CD8-positive, alpha-beta memory T cell (primary cell): ENCODE results near the gene MVK. TPM values are rescaled to one million over a fixed set of nuclear protein-coding genes. Genes with fewer than 3 reads are reported as not detected.
A peak's percentile ranks its signal among the peaks of the same experiment; 100 is the strongest.

Source experiments
- CTCF ChIA-PET: fragments of 350-600 bp; sonication (Branson Sonifier 250); formaldehyde crosslinking; loops from one replicate; lab custom pipeline; 2021; ENCODE audit warnings: antibody characterized with exemption; lab: Charles Lee
- POLR2A ChIA-PET: fragments of 350-600 bp; sonication (Branson Sonifier 250); formaldehyde crosslinking; loops from one replicate; lab custom pipeline; 2021; ENCODE audit warnings: antibody characterized with exemption; lab: Charles Lee
- DNase-seq, 5 donors: peaks; one replicate each; pipeline versions ENCODE4 v3.0.0 to v3.0.0-alpha.2; 2020 to 2022; ENCODE audit warnings: mixed read lengths in 1 of 5
- H3K27ac ChIP-seq: one replicate; pipeline ENCODE4 v1.7.0; 2013; ENCODE audit warnings: low read depth, mild to moderate bottlenecking, low read length, moderate library complexity
- H3K27me3 ChIP-seq: 2 replicates; pipeline ENCODE4 v1.7.0; 2013; ENCODE audit warnings: low read length, mild to moderate bottlenecking; ENCODE audit not compliant: insufficient read depth, poor library complexity, severe bottlenecking
- H3K36me3 ChIP-seq: 2 replicates; pipeline ENCODE4 v1.7.0; 2013; ENCODE audit warnings: mild to moderate bottlenecking, low read length, moderate library complexity; ENCODE audit not compliant: insufficient read depth
- H3K4me1 ChIP-seq: 2 replicates; pipeline ENCODE4 v1.7.0; 2013; ENCODE audit warnings: mild to moderate bottlenecking, low read length, moderate library complexity; ENCODE audit not compliant: insufficient read depth
- H3K4me3 ChIP-seq: 2 replicates; pipeline ENCODE4 v1.7.0; 2013; ENCODE audit warnings: mild to moderate bottlenecking, low read length
- H3K9me3 ChIP-seq: 2 replicates; pipeline ENCODE4 v1.7.0; 2013; ENCODE audit warnings: mild to moderate bottlenecking, low read length
- H3K27ac Mint-ChIP-seq, 8 donors: one replicate each; pipeline ENCODE4 v1.8.0; 2020 to 2021; ENCODE audit warnings: mixed read lengths in 8 of 8, mild to moderate bottlenecking in 6 of 8, inconsistent platforms in 3 of 8, moderate library complexity in 3 of 8
- H3K27me3 Mint-ChIP-seq, 2 donors: one replicate each; pipeline ENCODE4 v1.8.0; 2020 to 2021; ENCODE audit warnings: mixed read lengths in 2 of 2, mild to moderate bottlenecking in 1 of 2, moderate library complexity in 1 of 2
- H3K36me3 Mint-ChIP-seq, 3 donors: one replicate each; pipeline ENCODE4 v1.8.0; 2020 to 2021; ENCODE audit warnings: mixed read lengths in 3 of 3, inconsistent platforms in 1 of 3, mild to moderate bottlenecking in 1 of 3
- H3K4me1 Mint-ChIP-seq, 3 donors: one replicate each; pipeline ENCODE4 v1.8.0; 2020 to 2021; ENCODE audit warnings: mixed read lengths in 3 of 3, inconsistent platforms in 1 of 3, mild to moderate bottlenecking in 1 of 3
- H3K4me3 Mint-ChIP-seq, 7 donors: one replicate each; pipeline ENCODE4 v1.8.0; 2020 to 2021; ENCODE audit warnings: mixed read lengths in 7 of 7, mild to moderate bottlenecking in 6 of 7, moderate library complexity in 4 of 7, inconsistent platforms in 2 of 7
- H3K9me3 Mint-ChIP-seq, 5 donors: one replicate each; pipeline ENCODE4 v1.8.0; 2020 to 2022; ENCODE audit warnings: mixed read lengths in 5 of 5, mild to moderate bottlenecking in 3 of 5, moderate library complexity in 2 of 5, inconsistent platforms in 1 of 5
- polyA plus RNA-seq: library from polyadenylated mRNA; unstranded; fragments of 300-500 nt; fragmentation: Illumina TruSeq; gene quantifications from one replicate; pipeline ENCODE4 v1.2.3, GENCODE V29; 2021
- total RNA-seq, 2 experiments: library from RNA; stranded (reverse); gene quantifications; one replicate each; pipeline ENCODE4 v1.2.3, GENCODE V29; 2021

Gene MVK
- total and polyA plus RNA-seq, 3 experiments from 2014 or later: 2.6 to 15.8 (median 14.2) TPM

GRCh38 chr12:109571773-109572505 lies 1.7 kb upstream of the MVK start:
- Histone ChIP-seq H3K9me3 (no peaks in the 10 kb centered on the region), H3K36me3 (no peaks in the 10 kb centered on the region), H3K27ac (no peak overlapping the region), H3K4me3 (no peak overlapping the region), H3K27me3 (no peaks in the 10 kb centered on the region), H3K4me1 (peaks cover 15% of the 10 kb centered on the region)
- DNase-seq: no peak
- Mint-ChIP-seq H3K36me3 (peaks cover 0 to 47% (median 10%) of the 10 kb centered on the region in 3 donors), H3K27me3 (peaks cover 0 to 3% of the 10 kb centered on the region in 2 donors), H3K9me3 (no peaks in the 10 kb centered on the region), H3K27ac (peak overlapping the region; percentile 25 to 99 (median 98)), H3K4me1 (peaks cover 24 to 32% (median 26%) of the 10 kb centered on the region in 3 donors), H3K4me3 (peak overlapping the region in 4 of 7 donors; percentile 89 to 98 (median 91))
- CTCF ChIA-PET: interaction anchor here (1.0 kb wide), 2 partner anchors 17 to 42 kb away, joined by 3 read pairs; no protein-coding TSS in a partner anchor
- POLR2A ChIA-PET: interaction anchor here (0.7 kb wide), 3 partner anchors 17 to 417 kb away, joined by 3 to 7 read pairs (median 5); no protein-coding TSS in a partner anchor

GRCh38 chr12:109572506-109572845 lies 1.1 kb upstream of the MVK start:
- no peaks in the 10 kb centered on the region for H3K36me3 ChIP-seq
- peaks cover 0 to 48% (median 10%) of the 10 kb centered on the region in 3 donors for H3K36me3 Mint-ChIP-seq
- peaks cover 15% of the 10 kb centered on the region for H3K4me1 ChIP-seq
- peak overlapping the region; percentile 95 for H3K27ac ChIP-seq
- H3K4me1 Mint-ChIP-seq: peaks cover 24 to 32% (median 26%) of the 10 kb centered on the region in 3 donors
- H3K4me3 Mint-ChIP-seq: peak overlapping the region; percentile 88 to 98 (median 90)
- ChIA-PET POLR2A (interaction anchor here (0.7 kb wide), 2 partner anchors 18 to 417 kb away, joined by 5 to 7 read pairs; no protein-coding TSS in a partner anchor), CTCF (interaction anchor here (1.0 kb wide), 2 partner anchors 17 to 43 kb away, joined by 3 read pairs; no protein-coding TSS in a partner anchor)
- peaks cover 0 to 3% of the 10 kb centered on the region in 2 donors for H3K27me3 Mint-ChIP-seq
- no peaks in the 10 kb centered on the region for H3K27me3 ChIP-seq
- peak overlapping the region; percentile 85 for H3K4me3 ChIP-seq
- DNase-seq: no peak
- no peaks in the 10 kb centered on the region for H3K9me3 Mint-ChIP-seq
- H3K27ac Mint-ChIP-seq: peak overlapping the region; percentile 96 to 99 (median 98)
- no peaks in the 10 kb centered on the region for H3K9me3 ChIP-seq

DNA sequence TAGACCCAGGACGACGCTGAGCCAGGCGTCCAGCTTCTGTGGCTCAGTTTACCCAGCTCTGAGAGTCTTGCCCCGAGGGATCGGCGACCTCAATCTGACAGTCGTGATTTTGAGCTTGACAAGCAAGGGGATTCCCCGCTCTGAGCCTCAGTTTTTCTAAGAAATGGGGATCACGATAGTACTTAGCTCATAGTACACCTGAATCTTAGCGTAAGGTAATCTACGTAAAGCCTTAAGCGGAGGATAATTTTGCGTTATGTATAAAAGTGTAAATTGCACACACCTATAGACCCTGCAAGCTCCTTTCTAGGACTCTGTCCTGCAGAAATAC lies 285 bp downstream of the MVK start:
- POLR2A ChIA-PET: no interaction called here

GRCh38 chr12:109575683-109576082 lies 2.1 kb downstream of the MVK start:
- ChIA-PET POLR2A (no interaction called here), CTCF (no interaction called here)
- Histone ChIP-seq H3K27me3 (no peaks in the 10 kb centered on the region), H3K36me3 (peaks cover 11% of the 10 kb centered on the region), H3K9me3 (no peaks in the 10 kb centered on the region), H3K4me1 (peaks cover 15% of the 10 kb centered on the region), H3K4me3 (no peak overlapping the region), H3K27ac (no peak overlapping the region)
- peak overlapping the region in 1 of 7 donors; percentile 92 for H3K4me3 Mint-ChIP-seq
- H3K4me1 Mint-ChIP-seq: peaks cover 24 to 32% (median 26%) of the 10 kb centered on the region in 3 donors
- peaks cover 0 to 51% (median 4%) of the 10 kb centered on the region in 3 donors for H3K36me3 Mint-ChIP-seq
- no peak overlapping the region for H3K27ac Mint-ChIP-seq
- no peaks in the 10 kb centered on the region for H3K9me3 Mint-ChIP-seq
- peaks cover 0 to 3% of the 10 kb centered on the region in 2 donors for H3K27me3 Mint-ChIP-seq
- no peak for DNase-seq

More for the DNA sequence above, 285 bp downstream of the MVK start:
- peaks cover 24 to 32% (median 26%) of the 10 kb centered on the region in 3 donors for H3K4me1 Mint-ChIP-seq
- H3K4me3 Mint-ChIP-seq: peak overlapping the region; percentile 88 to 98 (median 90)
- H3K36me3 ChIP-seq: peaks cover 11% of the 10 kb centered on the region
- peaks cover 0 to 50% (median 8%) of the 10 kb centered on the region in 3 donors for H3K36me3 Mint-ChIP-seq
- CTCF ChIA-PET: interaction anchor here (0.9 to 1.1 kb wide), 3 partner anchors 16 to 279 kb away, joined by 3 to 4 read pairs (median 3); no protein-coding TSS in a partner anchor
- H3K27ac Mint-ChIP-seq: peak overlapping the region; percentile 96 to 99 (median 98)
- H3K9me3 Mint-ChIP-seq: no peaks in the 10 kb centered on the region
- H3K4me3 ChIP-seq: peak overlapping the region; percentile 79
- no peaks in the 10 kb centered on the region for H3K27me3 ChIP-seq
- peaks cover 15% of the 10 kb centered on the region for H3K4me1 ChIP-seq
- no peak for DNase-seq
- no peaks in the 10 kb centered on the region for H3K9me3 ChIP-seq
- H3K27ac ChIP-seq: peak overlapping the region; percentile 95
- H3K27me3 Mint-ChIP-seq: peaks cover 0 to 3% of the 10 kb centered on the region in 2 donors

- Histone ChIP-seq H3K9me3 (no peaks in the 10 kb centered on the region), H3K36me3 (peaks cover 11% of the 10 kb centered on the region), H3K27ac (no peak overlapping the region), H3K4me1 (peaks cover 15% of the 10 kb centered on the region), H3K27me3 (no peaks in the 10 kb centered on the region), H3K4me3 (no peak overlapping the region)
- no peaks in the 10 kb centered on the region for H3K9me3 Mint-ChIP-seq
- no peak overlapping the region for H3K27ac Mint-ChIP-seq
- H3K27me3 Mint-ChIP-seq: peaks cover 0 to 3% of the 10 kb centered on the region in 2 donors
- H3K4me1 Mint-ChIP-seq: peaks cover 22 to 27% (median 24%) of the 10 kb centered on the region in 3 donors
- POLR2A ChIA-PET: no interaction called here
- DNase-seq: no peak
- peaks cover 0 to 66% (median 6%) of the 10 kb centered on the region in 3 donors for H3K36me3 Mint-ChIP-seq
- CTCF ChIA-PET: no interaction called here
- no peak overlapping the region for H3K4me3 Mint-ChIP-seq
Observed at GRCh38 chr12:109577311-109577710, 3.7 kb downstream of the MVK start.

- no peak for DNase-seq
- H3K4me1 ChIP-seq: peaks cover 8% of the 10 kb centered on the region
- no peaks in the 10 kb centered on the region for H3K27me3 ChIP-seq
- Mint-ChIP-seq H3K4me1 (peaks cover 14 to 17% (median 14%) of the 10 kb centered on the region in 3 donors), H3K27ac (no peak overlapping the region), H3K27me3 (no peaks in the 10 kb centered on the region), H3K36me3 (peaks cover 0 to 64% (median 7%) of the 10 kb centered on the region in 3 donors), H3K9me3 (no peaks in the 10 kb centered on the region), H3K4me3 (no peak overlapping the region)
- CTCF ChIA-PET: no interaction called here
- no peak overlapping the region for H3K27ac ChIP-seq
- H3K4me3 ChIP-seq: no peak overlapping the region
- peaks cover 11% of the 10 kb centered on the region for H3K36me3 ChIP-seq
- POLR2A ChIA-PET: no interaction called here
- no peaks in the 10 kb centered on the region for H3K9me3 ChIP-seq
Observed at GRCh38 chr12:109578330-109578927, 4.8 kb downstream of the MVK start.

GRCh38 chr12:109579639-109580038 lies 6.0 kb downstream of the MVK start:
- ChIA-PET CTCF (no interaction called here), POLR2A (no interaction called here)
- no peaks in the 10 kb centered on the region for H3K27me3 ChIP-seq
- H3K9me3 ChIP-seq: no peaks in the 10 kb centered on the region
- peaks cover 11% of the 10 kb centered on the region for H3K36me3 ChIP-seq
- no peak overlapping the region for H3K4me3 Mint-ChIP-seq
- H3K4me1 ChIP-seq: no peaks in the 10 kb centered on the region
- H3K9me3 Mint-ChIP-seq: no peaks in the 10 kb centered on the region
- H3K36me3 Mint-ChIP-seq: peaks cover 0 to 67% (median 7%) of the 10 kb centered on the region in 3 donors
- no peak overlapping the region for H3K27ac Mint-ChIP-seq
- no peak overlapping the region for H3K27ac ChIP-seq
- no peak overlapping the region for H3K4me3 ChIP-seq
- no peaks in the 10 kb centered on the region for H3K27me3 Mint-ChIP-seq
- H3K4me1 Mint-ChIP-seq: peaks cover 2 to 5% (median 5%) of the 10 kb centered on the region in 3 donors
- DNase-seq: no peak

GRCh38 chr12:109580272-109580671 lies 6.7 kb downstream of the MVK start:
- no peaks in the 10 kb centered on the region for H3K27me3 Mint-ChIP-seq
- ChIA-PET CTCF (no interaction called here), POLR2A (no interaction called here)
- no peaks in the 10 kb centered on the region for H3K9me3 Mint-ChIP-seq
- no peaks in the 10 kb centered on the region for H3K4me1 ChIP-seq
- no peak overlapping the region for H3K4me3 Mint-ChIP-seq
- H3K4me1 Mint-ChIP-seq: no peaks in the 10 kb centered on the region
- H3K36me3 Mint-ChIP-seq: peaks cover 0 to 72% (median 7%) of the 10 kb centered on the region in 3 donors
- no peak overlapping the region for H3K27ac Mint-ChIP-seq
- no peak for DNase-seq
- H3K9me3 ChIP-seq: no peaks in the 10 kb centered on the region
- no peak overlapping the region for H3K4me3 ChIP-seq
- H3K27me3 ChIP-seq: no peaks in the 10 kb centered on the region
- no peak overlapping the region for H3K27ac ChIP-seq
- peaks cover 11% of the 10 kb centered on the region for H3K36me3 ChIP-seq
